Tibial nerve (tissue), 3 donors: ENCODE data around the gene PFKFB3.

Experiments used
- POLR2A ChIP-seq, 2 donors: fragments of 450-650 bp; IDR thresholded peaks; one replicate each; pipeline ENCODE4 v1.6.1; 2017; ENCODE audit warnings: antibody characterized with exemption in 2 of 2, mild to moderate bottlenecking in 2 of 2, moderate library complexity in 2 of 2
- TF ChIP-seq, protein P1 (sequence below), 5 experiments: fragments of 200-600 bp in 3 of 5; fragments of 450-650 bp in 2 of 5; sonication (generic) in 3 of 5; IDR thresholded peaks; one replicate each; pipeline ENCODE4 v1.5.1; 2016 to 2019; ENCODE audit warnings: antibody characterized with exemption in 5 of 5, mild to moderate bottlenecking in 3 of 5, moderate library complexity in 2 of 5

GRCh38 chr10:6225263-6225814 is 22.6 kb downstream of the PFKFB3 start:
- TF ChIP-seq, protein P1, sequence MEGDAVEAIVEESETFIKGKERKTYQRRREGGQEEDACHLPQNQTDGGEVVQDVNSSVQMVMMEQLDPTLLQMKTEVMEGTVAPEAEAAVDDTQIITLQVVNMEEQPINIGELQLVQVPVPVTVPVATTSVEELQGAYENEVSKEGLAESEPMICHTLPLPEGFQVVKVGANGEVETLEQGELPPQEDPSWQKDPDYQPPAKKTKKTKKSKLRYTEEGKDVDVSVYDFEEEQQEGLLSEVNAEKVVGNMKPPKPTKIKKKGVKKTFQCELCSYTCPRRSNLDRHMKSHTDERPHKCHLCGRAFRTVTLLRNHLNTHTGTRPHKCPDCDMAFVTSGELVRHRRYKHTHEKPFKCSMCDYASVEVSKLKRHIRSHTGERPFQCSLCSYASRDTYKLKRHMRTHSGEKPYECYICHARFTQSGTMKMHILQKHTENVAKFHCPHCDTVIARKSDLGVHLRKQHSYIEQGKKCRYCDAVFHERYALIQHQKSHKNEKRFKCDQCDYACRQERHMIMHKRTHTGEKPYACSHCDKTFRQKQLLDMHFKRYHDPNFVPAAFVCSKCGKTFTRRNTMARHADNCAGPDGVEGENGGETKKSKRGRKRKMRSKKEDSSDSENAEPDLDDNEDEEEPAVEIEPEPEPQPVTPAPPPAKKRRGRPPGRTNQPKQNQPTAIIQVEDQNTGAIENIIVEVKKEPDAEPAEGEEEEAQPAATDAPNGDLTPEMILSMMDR (IDR thresholded peaks at IDR 0.05) = no peak
- no peak for TF ChIP-seq POLR2A (IDR thresholded peaks at IDR 0.05)
